GM12892 (cell line): ENCODE data around the gene ISCU.

Source experiments
- POLR2A ChIP-seq: IDR thresholded peaks from 2 replicates; pipeline ENCODE4 v1.6.1; 2011; ENCODE audit warnings: low read depth, low read length, control low read depth
- POLR2AphosphoS5 ChIP-seq: IDR thresholded peaks from 2 replicates; pipeline ENCODE4 v1.6.1; 2011; ENCODE audit warnings: low read depth, low read length, control low read depth
- TAF1 ChIP-seq: IDR thresholded peaks from 2 replicates; pipeline ENCODE4 v1.6.1; 2011; ENCODE audit warnings: low read depth, mild to moderate bottlenecking, control low read depth, low read length, borderline replicate concordance

- TF ChIP-seq POLR2AphosphoS5 = no peak
- TF ChIP-seq POLR2A = no peak
- TF ChIP-seq TAF1 = no peak
These were observed 47.3 kb downstream of the ISCU start for GRCh38 chr12:108609537-108610335.
